Erythroblast (primary cell): ENCODE results near the gene OPHN1.
"Not testable (repeated sequence)": the region's sequence is repeated elsewhere in the genome, so short reads cannot be mapped to it uniquely, and the experiment has no call there.

Experiments
- DNase-seq, 2 experiments: peaks; one replicate each; lab custom pipeline; 2025; lab: John Stamatoyannopoulos, UW
- GATA1 ChIP-seq: IDR thresholded peaks from 2 replicates; pipeline ENCODE4 v1.6.1; 2011; ENCODE audit warnings: low read depth, mild to moderate bottlenecking, control low read depth, low read length, moderate library complexity
- POLR2A ChIP-seq: IDR thresholded peaks from 2 replicates; pipeline ENCODE4 v1.6.1; 2011; ENCODE audit warnings: mild to moderate bottlenecking, low read length

OPHN1 gene

GRCh38 chrX:68286076-68286475, 147.2 kb downstream of the OPHN1 start:
- TF ChIP-seq GATA1 (no peak), POLR2A (no peak)
- no peak for DNase-seq

GRCh38 chrX:68284281-68284904, 148.9 kb downstream of the OPHN1 start:
- TF ChIP-seq POLR2A, result no peak
- TF ChIP-seq GATA1, result no peak

DNA sequence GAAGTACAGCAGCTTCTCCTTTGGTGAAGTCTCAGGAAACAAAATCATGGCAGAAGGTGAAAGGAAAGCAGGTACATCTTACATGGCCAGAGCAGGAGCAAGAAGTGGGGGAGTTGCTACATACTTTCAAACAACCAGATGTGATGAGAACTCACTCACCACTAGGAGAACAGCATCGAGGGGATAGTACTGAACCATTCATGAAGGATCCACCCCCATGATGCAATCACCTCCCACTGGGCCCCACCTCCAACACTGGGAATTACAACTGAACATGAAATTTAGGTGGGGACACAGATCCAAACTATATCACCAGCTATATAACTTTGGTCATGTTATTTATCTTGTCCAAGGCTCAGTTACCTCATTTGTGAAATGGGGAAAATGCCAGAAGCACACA, 159.4 kb downstream of the OPHN1 start:
- no peak for TF ChIP-seq GATA1
- no peak for TF ChIP-seq POLR2A
- peak; percentile 0 to 45 for DNase-seq

More at GRCh38 chrX:68284281-68284904, 148.9 kb downstream of the OPHN1 start:
- no peak for DNase-seq

- not testable (repeated sequence) for DNase-seq
These were observed 168.5 kb downstream of the OPHN1 start for GRCh38 chrX:68264793-68265192.

GRCh38 chrX:68261060-68261672, 172.1 kb downstream of the OPHN1 start:
- TF ChIP-seq POLR2A, result no peak
- TF ChIP-seq GATA1, result no peak
- DNase-seq, result no peak

GRCh38 chrX:68256990-68257389, 176.3 kb downstream of the OPHN1 start:
- no peak for TF ChIP-seq GATA1
- TF ChIP-seq POLR2A, result no peak
- no peak for DNase-seq

- TF ChIP-seq GATA1, result no peak
- TF ChIP-seq POLR2A, result no peak
- no peak for DNase-seq
These were observed 178.3 kb downstream of the OPHN1 start for GRCh38 chrX:68254738-68255645.

GRCh38 chrX:68252664-68253063, 180.6 kb downstream of the OPHN1 start:
- no peak for TF ChIP-seq POLR2A
- no peak for TF ChIP-seq GATA1

DNA sequence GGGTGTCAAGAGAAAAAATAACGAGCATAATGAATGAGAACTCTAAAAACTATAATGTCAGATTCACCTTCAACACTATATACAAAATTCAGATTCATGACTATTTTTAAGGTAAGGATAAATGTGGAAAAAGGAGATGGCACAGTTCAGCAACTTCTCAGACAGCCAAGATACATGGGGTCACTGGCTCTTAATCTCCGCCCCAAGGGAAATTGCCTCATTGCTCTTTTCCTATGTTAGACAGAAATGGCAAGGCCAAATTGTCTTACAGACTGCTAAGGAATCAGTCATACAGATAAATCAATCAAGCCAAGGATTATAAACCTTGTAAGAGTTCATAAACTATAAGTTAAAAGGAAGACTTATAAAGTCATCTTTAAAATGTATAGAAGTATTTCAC, 183.4 kb downstream of the OPHN1 start:
- no peak for DNase-seq
- TF ChIP-seq POLR2A, result no peak
- no peak for TF ChIP-seq GATA1

More at GRCh38 chrX:68252664-68253063, 180.6 kb downstream of the OPHN1 start:
- DNase-seq, result no peak

DNA sequence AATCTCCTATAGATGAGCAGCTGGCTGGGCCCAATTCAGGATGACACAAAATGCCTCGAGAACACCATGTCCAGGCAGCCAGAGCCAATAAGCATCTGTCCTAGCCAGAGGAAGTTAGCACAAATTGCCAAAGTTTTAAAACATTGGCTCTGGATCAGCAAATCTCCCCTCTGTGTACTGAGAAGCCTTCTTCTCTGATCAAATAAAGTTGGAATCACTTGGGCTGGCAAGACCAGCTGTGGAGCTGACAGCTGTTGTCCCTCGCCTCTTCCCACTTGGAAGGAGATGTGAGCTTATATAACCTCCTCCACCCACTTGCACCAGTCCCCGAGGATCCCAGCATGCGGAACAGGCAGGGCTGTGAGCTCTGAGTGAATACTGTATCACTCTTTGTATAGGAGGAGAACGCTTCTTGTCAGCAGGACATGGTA, 183.9 kb downstream of the OPHN1 start:
- TF ChIP-seq POLR2A, result no peak
- TF ChIP-seq GATA1, result no peak
- no peak for DNase-seq

GRCh38 chrX:68238568-68238967, 194.7 kb downstream of the OPHN1 start:
- TF ChIP-seq POLR2A, result no peak
- no peak for TF ChIP-seq GATA1
- peak; percentile 18 to 29 for DNase-seq

DNA sequence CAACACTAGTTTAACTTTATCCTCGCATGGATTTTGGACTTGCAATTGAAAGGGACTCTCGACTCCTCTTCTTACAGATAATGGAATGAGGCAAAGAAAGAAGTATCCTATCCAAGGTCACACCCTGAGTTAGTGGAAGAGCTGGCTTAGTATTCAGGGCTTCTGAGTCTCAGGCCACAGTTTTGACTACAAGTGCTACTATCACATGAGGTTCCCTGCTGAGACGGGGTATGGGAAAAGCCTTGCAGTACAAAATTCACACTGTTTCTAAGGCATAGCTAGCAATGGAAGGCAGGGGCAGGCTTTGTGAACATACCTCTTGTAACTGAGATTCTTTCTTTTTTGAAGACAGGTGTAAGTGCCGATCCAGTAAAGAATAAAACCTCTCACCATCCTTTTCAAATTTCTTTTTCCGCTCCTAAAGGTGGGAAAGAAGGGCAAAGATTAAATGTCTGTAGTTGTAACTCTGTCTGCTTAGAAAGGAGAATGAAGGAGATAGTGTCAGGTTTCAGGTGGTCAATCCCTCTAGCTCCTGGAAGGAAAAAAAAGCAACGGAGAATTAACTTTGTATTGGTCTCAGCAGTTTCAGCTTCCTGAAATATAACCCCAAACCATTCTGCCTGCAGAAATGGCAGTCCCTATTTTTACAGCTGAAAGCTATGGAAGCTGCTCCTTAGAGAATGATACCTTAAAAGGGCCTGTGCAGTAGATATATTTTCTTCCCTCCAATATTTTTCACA, 199.0 kb downstream of the OPHN1 start:
- TF ChIP-seq POLR2A (no peak), GATA1 (no peak)
- no peak for DNase-seq

- DNase-seq, result no peak
- TF ChIP-seq POLR2A (no peak), GATA1 (no peak)
These were observed 201.1 kb downstream of the OPHN1 start for GRCh38 chrX:68232206-68232605.

DNA sequence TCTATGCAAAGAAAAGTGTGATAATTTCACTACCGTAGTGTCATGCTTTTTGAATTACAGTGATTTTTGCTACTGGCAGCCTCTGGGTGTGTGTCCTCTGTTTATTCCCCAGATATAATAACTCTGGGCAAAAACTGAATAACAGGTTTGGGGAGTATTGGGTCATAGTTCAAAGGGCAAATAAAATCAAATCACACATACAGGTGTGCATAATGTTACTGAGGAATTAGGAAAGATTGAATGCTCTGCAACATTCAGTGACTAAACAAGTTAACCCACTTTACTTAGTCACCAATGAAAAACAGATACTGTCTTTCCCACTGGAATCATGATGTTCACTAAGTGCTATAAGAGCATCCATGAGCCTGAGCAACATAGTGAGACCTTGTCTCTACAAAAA, 224.3 kb downstream of the OPHN1 start:
- TF ChIP-seq POLR2A (no peak), GATA1 (no peak)
- DNase-seq, result no peak
